ENCODE results near the gene TGOLN2. TPM values are rescaled to one million over a fixed set of nuclear protein-coding genes. Genes with fewer than 3 reads are reported as not detected.

TGOLN2 gene
- total RNA-seq, 2 experiments from 2014 or later, result 76.9 to 78.6 TPM

DNA sequence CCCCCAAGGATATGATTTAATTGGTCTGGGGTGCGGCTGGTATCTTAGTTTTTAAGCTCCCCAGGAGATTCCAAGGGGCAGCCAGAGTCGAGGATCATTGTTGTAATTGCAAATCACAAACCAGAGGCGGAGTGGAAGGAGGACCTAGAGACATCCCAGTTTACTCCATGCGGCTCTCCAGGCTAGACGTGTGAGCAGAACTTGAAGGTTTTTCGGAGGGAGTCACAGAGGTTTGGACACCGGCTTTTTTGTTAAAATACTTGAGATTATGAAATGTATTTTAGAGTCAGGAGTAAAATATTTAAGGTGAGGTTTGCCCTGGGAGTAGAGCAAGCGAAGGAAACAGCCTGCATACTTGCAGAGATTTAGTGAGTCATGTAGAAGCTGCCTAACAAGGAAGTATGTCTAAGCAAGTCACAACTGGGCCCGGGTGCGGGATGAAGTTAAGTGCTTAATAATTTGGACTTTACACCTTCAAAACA is 39.5 kb downstream of the TGOLN2 start:
- Histone ChIP-seq H3K4me2 (ENCODE audit: low read length) (no peak overlapping the region), H3K36me3 (ENCODE audit: insufficient read depth, low read length) (no peaks in the 10 kb centered on the region), H3K4me1 (ENCODE audit: insufficient read depth, low read length, poor library complexity, severe bottlenecking) (no peaks in the 10 kb centered on the region), H3K27ac (ENCODE audit: low read depth, low read length, poor library complexity, severe bottlenecking) (no peak overlapping the region), H3K4me3 (ENCODE audit: low read depth, low read length, poor library complexity, severe bottlenecking) (no peak overlapping the region), H2AFZ (ENCODE audit: low read length) (no peak overlapping the region), H3K9me2 (ENCODE audit: insufficient read depth, low read length) (no peaks in the 10 kb centered on the region), H3K9me3 (ENCODE audit: low read length) (no peaks in the 10 kb centered on the region), H4K20me1 (ENCODE audit: insufficient read depth, low read length) (no peaks in the 10 kb centered on the region), H3K79me2 (ENCODE audit: insufficient read depth, low read depth, low read length) (no peaks in the 10 kb centered on the region)
- POLR2A ChIA-PET, result no interaction called here
- CTCF ChIA-PET (ENCODE audit: unreplicated experiment), result no interaction called here
- TF ChIP-seq EZH2phosphoT487 (IDR thresholded peaks at IDR 0.05; ENCODE audit: borderline replicate concordance, low read depth, low read length), result no peak
- TF ChIP-seq, protein P1, sequence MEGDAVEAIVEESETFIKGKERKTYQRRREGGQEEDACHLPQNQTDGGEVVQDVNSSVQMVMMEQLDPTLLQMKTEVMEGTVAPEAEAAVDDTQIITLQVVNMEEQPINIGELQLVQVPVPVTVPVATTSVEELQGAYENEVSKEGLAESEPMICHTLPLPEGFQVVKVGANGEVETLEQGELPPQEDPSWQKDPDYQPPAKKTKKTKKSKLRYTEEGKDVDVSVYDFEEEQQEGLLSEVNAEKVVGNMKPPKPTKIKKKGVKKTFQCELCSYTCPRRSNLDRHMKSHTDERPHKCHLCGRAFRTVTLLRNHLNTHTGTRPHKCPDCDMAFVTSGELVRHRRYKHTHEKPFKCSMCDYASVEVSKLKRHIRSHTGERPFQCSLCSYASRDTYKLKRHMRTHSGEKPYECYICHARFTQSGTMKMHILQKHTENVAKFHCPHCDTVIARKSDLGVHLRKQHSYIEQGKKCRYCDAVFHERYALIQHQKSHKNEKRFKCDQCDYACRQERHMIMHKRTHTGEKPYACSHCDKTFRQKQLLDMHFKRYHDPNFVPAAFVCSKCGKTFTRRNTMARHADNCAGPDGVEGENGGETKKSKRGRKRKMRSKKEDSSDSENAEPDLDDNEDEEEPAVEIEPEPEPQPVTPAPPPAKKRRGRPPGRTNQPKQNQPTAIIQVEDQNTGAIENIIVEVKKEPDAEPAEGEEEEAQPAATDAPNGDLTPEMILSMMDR (conservative IDR thresholded peaks at IDR 0.05; ENCODE audit: low read length), result no peak
- intact Hi-C loops (cut with micrococcal nuclease; ENCODE audit: unreplicated experiment), result loop anchor here (5.0 to 10.0 kb wide), 3 partner anchors 153 to 793 kb away; partner anchors contain the start of gene TCF7L1
- DNase-seq (ENCODE audit: low spot score), result no peak
- no TSS peak for BruUV-seq (replicated peaks)

- TF ChIP-seq, protein P1 (conservative IDR thresholded peaks at IDR 0.05; ENCODE audit: low read length), result no peak
- no peak for TF ChIP-seq EZH2phosphoT487 (IDR thresholded peaks at IDR 0.05; ENCODE audit: borderline replicate concordance, low read depth, low read length)
- intact Hi-C loops (cut with micrococcal nuclease; ENCODE audit: unreplicated experiment), result loop anchor here (5.0 to 10.0 kb wide), 3 partner anchors 153 to 793 kb away; partner anchors contain the start of gene TCF7L1
- H3K4me1 ChIP-seq (ENCODE audit: insufficient read depth, low read length, poor library complexity, severe bottlenecking), result no peaks in the 10 kb centered on the region
- no peaks in the 10 kb centered on the region for H3K9me3 ChIP-seq (ENCODE audit: low read length)
- POLR2A ChIA-PET, result no interaction called here
- no peak overlapping the region for H3K27ac ChIP-seq (ENCODE audit: low read depth, low read length, poor library complexity, severe bottlenecking)
- no peak overlapping the region for H2AFZ ChIP-seq (ENCODE audit: low read length)
- no peak for DNase-seq (ENCODE audit: low spot score)
- CTCF ChIA-PET (ENCODE audit: unreplicated experiment), result no interaction called here
- H3K79me2 ChIP-seq (ENCODE audit: insufficient read depth, low read depth, low read length), result no peaks in the 10 kb centered on the region
- H3K4me2 ChIP-seq (ENCODE audit: low read length), result no peak overlapping the region
- H4K20me1 ChIP-seq (ENCODE audit: insufficient read depth, low read length), result no peaks in the 10 kb centered on the region
- H3K9me2 ChIP-seq (ENCODE audit: insufficient read depth, low read length), result no peaks in the 10 kb centered on the region
- no TSS peak for BruUV-seq (replicated peaks)
- H3K4me3 ChIP-seq (ENCODE audit: low read depth, low read length, poor library complexity, severe bottlenecking), result no peak overlapping the region
- H3K36me3 ChIP-seq (ENCODE audit: insufficient read depth, low read length), result no peaks in the 10 kb centered on the region
These were observed 40.1 kb downstream of the TGOLN2 start for GRCh38 chr2:85287721-85288120.

GRCh38 chr2:85286918-85287317 is 40.9 kb downstream of the TGOLN2 start:
- no peak overlapping the region for H3K27ac ChIP-seq (ENCODE audit: low read depth, low read length, poor library complexity, severe bottlenecking)
- no peak overlapping the region for H3K4me3 ChIP-seq (ENCODE audit: low read depth, low read length, poor library complexity, severe bottlenecking)
- H3K9me2 ChIP-seq (ENCODE audit: insufficient read depth, low read length), result no peaks in the 10 kb centered on the region
- H3K36me3 ChIP-seq (ENCODE audit: insufficient read depth, low read length), result no peaks in the 10 kb centered on the region
- DNase-seq (ENCODE audit: low spot score), result no peak
- no peaks in the 10 kb centered on the region for H3K79me2 ChIP-seq (ENCODE audit: insufficient read depth, low read depth, low read length)
- no peak overlapping the region for H3K4me2 ChIP-seq (ENCODE audit: low read length)
- BruUV-seq (replicated peaks), result no TSS peak
- POLR2A ChIA-PET, result no interaction called here
- no peaks in the 10 kb centered on the region for H3K4me1 ChIP-seq (ENCODE audit: insufficient read depth, low read length, poor library complexity, severe bottlenecking)
- no peak for TF ChIP-seq EZH2phosphoT487 (IDR thresholded peaks at IDR 0.05; ENCODE audit: borderline replicate concordance, low read depth, low read length)
- TF ChIP-seq, protein P1 (conservative IDR thresholded peaks at IDR 0.05; ENCODE audit: low read length), result no peak
- CTCF ChIA-PET (ENCODE audit: unreplicated experiment), result no interaction called here
- 0 out of 2 replicates have a peak overlapping the region, but pooled peaks have one; percentile 7 for H2AFZ ChIP-seq (ENCODE audit: low read length)
- intact Hi-C loops (cut with micrococcal nuclease; ENCODE audit: unreplicated experiment), result loop anchor here (5.0 to 10.0 kb wide), 3 partner anchors 152 to 792 kb away; partner anchors contain the start of gene TCF7L1
- no peaks in the 10 kb centered on the region for H3K9me3 ChIP-seq (ENCODE audit: low read length)
- no peaks in the 10 kb centered on the region for H4K20me1 ChIP-seq (ENCODE audit: insufficient read depth, low read length)

Data from OCI-LY7 (cell line).